ENCODE measurements around the gene GALNT2.

DNA sequence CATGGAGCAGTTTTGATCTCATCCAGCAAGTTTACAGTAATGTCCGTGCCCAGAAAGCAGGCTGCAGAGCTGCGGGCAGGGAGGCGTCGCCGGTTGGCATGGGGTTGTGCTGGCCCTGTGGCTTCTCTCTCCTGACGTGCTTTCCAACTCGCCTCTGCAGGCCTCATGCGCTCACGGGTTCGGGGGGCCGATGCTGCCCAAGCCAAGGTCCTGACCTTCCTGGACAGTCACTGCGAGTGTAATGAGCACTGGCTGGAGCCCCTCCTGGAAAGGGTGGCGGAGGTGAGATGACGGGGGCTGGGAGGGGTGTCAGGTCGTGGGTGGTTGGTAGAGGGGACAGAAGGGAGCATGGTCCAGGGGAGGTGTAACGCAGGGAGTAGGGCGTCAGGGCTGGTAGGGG, 176.1 kb downstream of the GALNT2 start:
- TF ChIP-seq ZNF274 (IDR thresholded peaks at IDR 0.05; ENCODE audit: low read depth, low read length) (no peak), YY1 (IDR thresholded peaks at IDR 0.05; ENCODE audit: insufficient read depth, insufficient read length) (no peak)
